DND-41 (cell line): Measurements from ENCODE around the gene PRMT5.

ENCODE experiments used
- ATAC-seq: fragments of 200-7000 bp; cut with Tn5 transposase; 3 replicates; pipeline ENCODE4 v1.9.1; 2021; ENCODE audit warnings: low read depth; ENCODE audit not compliant: insufficient read depth
- DNase-seq: peaks from one replicate; pipeline ENCODE4 v3.0.0-alpha.2; 2020
- H2AFZ ChIP-seq: 2 replicates; pipeline ENCODE4 v1.6.0; 2012; ENCODE audit warnings: low read depth, low read length
- H3K27ac ChIP-seq: 2 replicates; pipeline ENCODE4 v1.5.1; 2012; ENCODE audit warnings: low read length, inconsistent platforms
- H3K27me3 ChIP-seq: fragments of 200-600 bp; sonication (generic); 2 replicates; pipeline ENCODE4 v1.6.0; 2012; ENCODE audit warnings: low read length, mild to moderate bottlenecking, inconsistent platforms; ENCODE audit not compliant: insufficient read depth, poor library complexity
- H3K36me3 ChIP-seq: 2 replicates; pipeline ENCODE4 v1.5.1; 2012; ENCODE audit warnings: low read length, inconsistent platforms; ENCODE audit not compliant: insufficient read depth
- H3K4me1 ChIP-seq: 2 replicates; pipeline ENCODE4 v1.5.1; 2012; ENCODE audit warnings: mild to moderate bottlenecking, low read length; ENCODE audit not compliant: insufficient read depth
- H3K4me2 ChIP-seq: 2 replicates; pipeline ENCODE4 v1.6.0; 2012; ENCODE audit warnings: mild to moderate bottlenecking, moderate library complexity, low read length, inconsistent platforms; ENCODE audit not compliant: insufficient read depth
- H3K4me3 ChIP-seq, 2 experiments: fragments of 200-600 bp in 1 of 2; shearing (Covaris generic) in 1 of 2; 2 replicates each; pipeline ENCODE4 v1.5.1; 2012 to 2016; ENCODE audit warnings: inconsistent platforms in 2 of 2, low read length in 2 of 2, mild to moderate bottlenecking in 2 of 2, low read depth in 1 of 2, moderate library complexity in 1 of 2
- H3K79me2 ChIP-seq: 2 replicates; pipeline ENCODE4 v1.6.0; 2012; ENCODE audit warnings: low read length, inconsistent platforms; ENCODE audit not compliant: insufficient read depth
- H3K9ac ChIP-seq: 2 replicates; pipeline ENCODE4 v1.6.0; 2012; ENCODE audit warnings: low read depth, mild to moderate bottlenecking, inconsistent platforms, low read length, moderate library complexity
- H3K9me3 ChIP-seq: 2 replicates; pipeline ENCODE4 v1.5.1; 2012; ENCODE audit warnings: low read length, moderate library complexity, mild to moderate bottlenecking, inconsistent platforms; ENCODE audit not compliant: insufficient read depth, severe bottlenecking
- H4K20me1 ChIP-seq: 2 replicates; pipeline ENCODE4 v1.6.0; 2012; ENCODE audit warnings: low read length; ENCODE audit not compliant: insufficient read depth
- CTCF ChIP-seq: IDR thresholded peaks from 2 replicates; pipeline ENCODE4 v1.5.1; 2012; ENCODE audit warnings: borderline replicate concordance, low read length, moderate library complexity, mild to moderate bottlenecking; ENCODE audit not compliant: poor library complexity, severe bottlenecking; ENCODE audit errors: extremely low read depth
- EZH2 ChIP-seq: IDR thresholded peaks from 3 replicates; pipeline ENCODE4 v1.6.1; 2012; ENCODE audit warnings: borderline replicate concordance, low read depth, mild to moderate bottlenecking, moderate library complexity, low read length, inconsistent platforms; ENCODE audit not compliant: severe bottlenecking

The PRMT5 gene

GRCh38 chr14:22878271-22879246 is 50.6 kb downstream of the PRMT5 start:
- Histone ChIP-seq H3K36me3 (peaks cover 8% of the 10 kb centered on the region; the same call in 1 of the 2 replicates), H3K4me3 (no peak overlapping the region), H3K27me3 (peaks cover 24% of the 10 kb centered on the region), H3K27ac (no peak overlapping the region), H3K9me3 (no peaks in the 10 kb centered on the region), H2AFZ (no peak overlapping the region), H4K20me1 (peaks cover 38% of the 10 kb centered on the region), H3K4me2 (no peak overlapping the region), H3K79me2 (no peaks in the 10 kb centered on the region), H3K9ac (no peak overlapping the region), H3K4me1 (no peaks in the 10 kb centered on the region)
- ATAC-seq = no peak
- DNase-seq = no peak
- TF ChIP-seq CTCF (no peak), EZH2 (no peak)

GRCh38 chr14:22877000-22877501 is 52.1 kb downstream of the PRMT5 start:
- Histone ChIP-seq H3K4me2 (no peak overlapping the region), H3K4me3 (no peak overlapping the region), H3K9ac (no peak overlapping the region), H3K36me3 (peaks cover 8% of the 10 kb centered on the region; the same call in 1 of the 2 replicates), H4K20me1 (peaks cover 35% of the 10 kb centered on the region), H3K4me1 (peaks cover 8% of the 10 kb centered on the region), H3K9me3 (no peaks in the 10 kb centered on the region), H3K79me2 (no peaks in the 10 kb centered on the region), H3K27ac (no peak overlapping the region), H3K27me3 (peaks cover 15% of the 10 kb centered on the region), H2AFZ (no peak overlapping the region)
- TF ChIP-seq EZH2 (no peak), CTCF (no peak)
- no peak for DNase-seq
- no peak for ATAC-seq

GRCh38 chr14:22875748-22876319 is 53.3 kb downstream of the PRMT5 start:
- Histone ChIP-seq H4K20me1 (peaks cover 35% of the 10 kb centered on the region), H3K4me1 (peaks cover 17% of the 10 kb centered on the region), H2AFZ (no peak overlapping the region), H3K27ac (no peak overlapping the region), H3K4me3 (no peak overlapping the region), H3K36me3 (peaks cover 8% of the 10 kb centered on the region; the same call in 1 of the 2 replicates), H3K9me3 (no peaks in the 10 kb centered on the region), H3K4me2 (no peak overlapping the region), H3K9ac (no peak overlapping the region), H3K27me3 (peaks cover 6% of the 10 kb centered on the region), H3K79me2 (no peaks in the 10 kb centered on the region)
- no peak for ATAC-seq
- TF ChIP-seq CTCF (no peak), EZH2 (no peak)
- DNase-seq = no peak
